GM12878 (cell line): Measurements from ENCODE around the gene CES4A. TPM values are rescaled to one million over a fixed set of nuclear protein-coding genes. Genes with fewer than 3 reads are reported as not detected.
"Not testable (repeated sequence)": the region's sequence is repeated elsewhere in the genome, so short reads cannot be mapped to it uniquely, and the experiment has no call there.

ENCODE experiments used
- ATAC-seq: fragments of 200-7000 bp; cut with Tn5 transposase; 3 replicates; pipeline ENCODE4 v1.9.1; 2020; ENCODE audit warnings: mild to moderate bottlenecking, moderate library complexity
- BruUV-seq: library from RNA; stranded (reverse); fragments of 400-500 nt; replicated peaks from 2 replicates; lab custom pipeline; 2021; lab: Mats Ljungman, UMichigan
- CTCF ChIA-PET: fragments of 300-600 bp; sonication (Branson Sonifier 250); formaldehyde crosslinking; extraction: SDS; loops from one replicate; lab custom pipeline; 2021; ENCODE audit warnings: inconsistent platforms; lab: Yijun Ruan, JAX
- POLR2A ChIA-PET: fragments of 350-600 bp; formaldehyde crosslinking; extraction: SDS; loops from one replicate; lab custom pipeline; 2021; ENCODE audit warnings: inconsistent platforms; lab: Charles Lee
- RAD21 ChIA-PET: fragments of 300-600 bp; sonication (Branson Sonifier 250); formaldehyde crosslinking; loops from one replicate; lab custom pipeline; 2023; ENCODE audit warnings: antibody characterized with exemption; ENCODE audit not compliant: unreplicated experiment; lab: Charles Lee
- SMC1A ChIA-PET: fragments of 300-600 bp; sonication (Branson Sonifier 250); formaldehyde crosslinking; loops from one replicate; lab custom pipeline; 2023; ENCODE audit not compliant: unreplicated experiment, uncharacterized antibody; lab: Charles Lee
- DNase-seq: peaks from one replicate; pipeline ENCODE4 v3.0.0-alpha.2; 2011; ENCODE audit warnings: low read depth, low spot score
- FAIRE-seq: peaks from 3 replicates; lab custom pipeline; 2011; peaks lifted over from hg19 to GRCh38; lab: Jason Lieb, UNC
- H2AFZ ChIP-seq: 2 replicates; pipeline ENCODE4 v1.6.0; 2011; ENCODE audit warnings: low read depth, low read length, control low read depth; ENCODE audit not compliant: control insufficient read depth
- H3K27ac ChIP-seq: 2 replicates; pipeline ENCODE4 v1.5.1; 2011; ENCODE audit warnings: control low read depth; ENCODE audit not compliant: control insufficient read depth, insufficient read depth
- H3K27me3 ChIP-seq, 2 experiments: replicated peaks in 1 of 2; 2 replicates each; pipeline versions ENCODE4 v1.6.0 to v1.6.1; 2011; ENCODE audit warnings: low read length in 1 of 2; ENCODE audit not compliant: control insufficient read depth in 2 of 2, insufficient read depth in 2 of 2
- H3K36me3 ChIP-seq, 2 experiments: 2 replicates each; pipeline ENCODE4 v1.5.1; 2011; ENCODE audit warnings: low read length in 1 of 2; ENCODE audit not compliant: control insufficient read depth in 2 of 2, insufficient read depth in 2 of 2
- H3K4me1 ChIP-seq: 2 replicates; pipeline ENCODE4 v1.6.1; 2011; ENCODE audit warnings: mild to moderate bottlenecking, low read length, moderate library complexity, mixed read lengths; ENCODE audit not compliant: control insufficient read depth, insufficient read depth
- H3K4me2 ChIP-seq: 2 replicates; pipeline ENCODE4 v1.6.0; 2011; ENCODE audit warnings: control low read depth; ENCODE audit not compliant: control insufficient read depth, insufficient read depth
- H3K4me3 ChIP-seq: fragments of 200-600 bp; sonication (generic); 2 replicates; pipeline ENCODE4 v1.5.1; 2016
- H3K79me2 ChIP-seq: 2 replicates; pipeline ENCODE4 v1.6.0; 2011; ENCODE audit warnings: low read length; ENCODE audit not compliant: control insufficient read depth, insufficient read depth
- H3K9ac ChIP-seq: 2 replicates; pipeline ENCODE4 v1.8.0; 2011; ENCODE audit warnings: low read length, control low read depth, mixed read lengths; ENCODE audit not compliant: control insufficient read depth, insufficient read depth
- H3K9me3 ChIP-seq: replicated peaks from 3 replicates; pipeline ENCODE4 v1.5.1; 2011; ENCODE audit warnings: mild to moderate bottlenecking, low read length; ENCODE audit not compliant: control insufficient read depth, insufficient read depth
- H4K20me1 ChIP-seq: 2 replicates; pipeline ENCODE4 v1.6.0; 2011; ENCODE audit not compliant: control insufficient read depth, insufficient read depth
- CHD1 ChIP-seq: IDR thresholded peaks from 2 replicates; pipeline ENCODE4 v1.6.1; 2012; ENCODE audit warnings: low read depth, low read length, improper control_type of control experiment
- IRF4 ChIP-seq: IDR thresholded peaks from 2 replicates; pipeline ENCODE4 v1.6.1; 2011; ENCODE audit warnings: low read depth, low read length
- NFYA ChIP-seq: IDR thresholded peaks from 2 replicates; pipeline ENCODE4 v1.6.1; 2011; ENCODE audit warnings: low read depth, mild to moderate bottlenecking, low read length, improper control_type of control experiment, borderline replicate concordance
- NR2F1 ChIP-seq: fragments of 450-650 bp; conservative IDR thresholded peaks from 2 replicates; pipeline ENCODE4 v1.6.1; 2017; ENCODE audit warnings: mild to moderate bottlenecking
- POLR2A ChIP-seq: IDR thresholded peaks from 2 replicates; pipeline ENCODE4 v1.6.1; 2011; ENCODE audit warnings: low read depth, mild to moderate bottlenecking, low read length
- POLR2AphosphoS5 ChIP-seq: IDR thresholded peaks from 2 replicates; pipeline ENCODE4 v1.6.1; 2011; ENCODE audit warnings: mild to moderate bottlenecking, low read length, inconsistent platforms
- RUNX3 ChIP-seq: IDR thresholded peaks from 2 replicates; pipeline ENCODE4 v1.6.1; 2012; ENCODE audit warnings: low read length, inconsistent platforms
- SP1 ChIP-seq: IDR thresholded peaks from one replicate; pipeline ENCODE4 v1.6.1; 2011; ENCODE audit warnings: low read depth, low read length
- ZNF24 ChIP-seq: fragments of 450-650 bp; IDR thresholded peaks from 2 replicates; pipeline ENCODE4 v1.6.1; 2017; ENCODE audit warnings: antibody characterized with exemption, mild to moderate bottlenecking
- ZNF384 ChIP-seq: IDR thresholded peaks from 2 replicates; pipeline ENCODE4 v1.6.1; 2012; ENCODE audit warnings: low read depth, mild to moderate bottlenecking, low read length, improper control_type of control experiment, borderline replicate concordance
- ZZZ3 ChIP-seq: IDR thresholded peaks from 2 replicates; pipeline ENCODE4 v1.6.1; 2011; ENCODE audit warnings: low read depth; ENCODE audit not compliant: control insufficient read depth, insufficient read length
- whole genome bisulfite sequencing: methylation state at CpG from one replicate; pipeline ENCODE4 v1.1.6; 2016; ENCODE audit warnings: low lambda C conversion rate; ENCODE audit not compliant: insufficient replicate concordance, insufficient coverage; ENCODE audit errors: missing lambda C conversion rate; 5-methylcytosine and 5-hydroxymethylcytosine counted together
- in situ Hi-C: fragments of 300-500 bp; cut with MboI; formaldehyde crosslinking; loops from 9 replicates; pipeline ENCODE4 v1.14.3; 2018; ENCODE audit warnings: mixed read lengths
- intact Hi-C: fragments of 100-400 bp; cut with micrococcal nuclease; formaldehyde crosslinking; loops from one replicate; pipeline ENCODE4 v1.14.2; 2022; ENCODE audit not compliant: unreplicated experiment
- polyA plus RNA-seq, 11 experiments: library from polyadenylated mRNA; depleted of rRNA in 4 of 11; unstranded in 6 of 11; stranded (reverse) in 5 of 11; fragments of >200 nt; fragmentation: Nextera tagmentation in 4 of 11; fragmentation: Illumina TruSeq in 1 of 11; extraction: Ambion mirVana in 4 of 11; extraction: Trizol in 1 of 11; gene quantifications; 1 replicate in 1 of 11; 2 replicates in 10 of 11; pipeline versions ENCODE4 v1.2.1 to v1.2.3, GENCODE V29; 2011 to 2016; ENCODE audit warnings: inconsistent platforms in 2 of 11, missing spikeins in 2 of 11, low read depth in 1 of 11
- total RNA-seq, 4 experiments: library from RNA; depleted of rRNA in 3 of 4; stranded (reverse); fragments of >200 nt in 3 of 4; fragmentation: Illumina TruSeq in 1 of 4; extraction: Trizol in 1 of 4; gene quantifications; 2 replicates each; pipeline versions ENCODE4 v1.2.1 to v1.2.3, GENCODE V29; 2013 to 2021
- TF ChIP-seq, protein P1 (sequence below): fragments of 150-350 bp; IDR thresholded peaks from 2 replicates; pipeline ENCODE4 v1.6.1; 2014; ENCODE audit warnings: mild to moderate bottlenecking, low read depth, low read length

The CES4A gene
- total and polyA plus RNA-seq, 10 of the 15 experiments (the other 5 are each of a cell fraction or from before 2014, with no cell fraction given): 0.05 to 5.0 (median 2.1) TPM

DNA sequence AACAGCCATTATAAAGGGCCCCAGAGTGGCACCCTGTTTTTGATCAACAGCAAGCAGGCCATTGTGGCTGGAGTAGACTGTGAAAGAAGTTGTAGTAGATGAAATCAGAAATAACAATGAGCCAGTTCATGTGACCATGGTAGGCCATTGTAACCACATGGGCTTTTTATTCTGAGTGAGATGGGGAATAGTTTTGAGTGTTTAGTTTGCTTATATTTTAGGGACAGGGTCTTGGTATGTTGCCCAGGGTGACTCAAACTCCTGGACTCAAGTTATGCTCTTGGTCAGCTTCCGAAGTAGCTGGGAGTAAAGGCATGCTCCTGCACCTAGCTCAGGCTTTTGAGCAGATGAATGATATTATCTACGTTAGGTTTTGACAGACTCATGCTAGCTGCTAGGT lies 52.5 kb downstream of the CES4A start:
- 67% methylated on average over 2 of the region's 2 CpGs for WGBS
- Histone ChIP-seq H3K27me3 (no peaks in the 10 kb centered on the region), H3K4me1 (peaks cover 21% of the 10 kb centered on the region), H3K79me2 (peaks cover 48% of the 10 kb centered on the region), H3K9ac (no peak overlapping the region), H3K9me3 (no peaks in the 10 kb centered on the region), H3K36me3 (peaks cover 3 to 13% of the 10 kb centered on the region in 2 experiments), H4K20me1 (no peaks in the 10 kb centered on the region), H3K27ac (peak overlapping the region; percentile 26; the same call in 1 of the 2 replicates), H3K4me3 (no peak overlapping the region), H2AFZ (no peak overlapping the region), H3K4me2 (no peak overlapping the region)
- TF ChIP-seq ZNF24 (no peak), POLR2A (no peak), SP1 (no peak), IRF4 (no peak), NR2F1 (no peak), POLR2AphosphoS5 (0 out of 2 replicates have a peak, but pooled peaks have one; percentile 30), ZNF384 (no peak), ZZZ3 (no peak), RUNX3 (peak; percentile 42; the same call in 1 of the 2 replicates), NFYA (no peak), CHD1 (no peak)
- TF ChIP-seq, protein P1, sequence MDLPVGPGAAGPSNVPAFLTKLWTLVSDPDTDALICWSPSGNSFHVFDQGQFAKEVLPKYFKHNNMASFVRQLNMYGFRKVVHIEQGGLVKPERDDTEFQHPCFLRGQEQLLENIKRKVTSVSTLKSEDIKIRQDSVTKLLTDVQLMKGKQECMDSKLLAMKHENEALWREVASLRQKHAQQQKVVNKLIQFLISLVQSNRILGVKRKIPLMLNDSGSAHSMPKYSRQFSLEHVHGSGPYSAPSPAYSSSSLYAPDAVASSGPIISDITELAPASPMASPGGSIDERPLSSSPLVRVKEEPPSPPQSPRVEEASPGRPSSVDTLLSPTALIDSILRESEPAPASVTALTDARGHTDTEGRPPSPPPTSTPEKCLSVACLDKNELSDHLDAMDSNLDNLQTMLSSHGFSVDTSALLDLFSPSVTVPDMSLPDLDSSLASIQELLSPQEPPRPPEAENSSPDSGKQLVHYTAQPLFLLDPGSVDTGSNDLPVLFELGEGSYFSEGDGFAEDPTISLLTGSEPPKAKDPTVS: no peak
- POLR2A ChIA-PET: interaction anchor here (0.6 to 1.2 kb wide), 5 partner anchors 11 to 118 kb away, joined by 3 to 4 read pairs (median 3); no protein-coding TSS in a partner anchor
- ATAC-seq (no peak; the same call in 2 of the 3 replicates), FAIRE-seq (no peak), DNase-seq (no peak)
- in situ Hi-C loops (loop anchor here (25.0 kb wide), 1 partner anchor 504 kb away; no protein-coding TSS in a partner anchor), intact Hi-C loops (no loop called here)
- SMC1A ChIA-PET: interaction anchor here (1.2 to 1.3 kb wide), 2 partner anchors 23 to 60 kb away, joined by 3 to 5 read pairs; no protein-coding TSS in a partner anchor
- BruUV-seq: no TSS peak
- RAD21 ChIA-PET: interaction anchor here (0.6 to 1.7 kb wide), 2 partner anchors 9 to 10 kb away, joined by 3 to 4 read pairs; no protein-coding TSS in a partner anchor
- CTCF ChIA-PET: no interaction called here

DNA sequence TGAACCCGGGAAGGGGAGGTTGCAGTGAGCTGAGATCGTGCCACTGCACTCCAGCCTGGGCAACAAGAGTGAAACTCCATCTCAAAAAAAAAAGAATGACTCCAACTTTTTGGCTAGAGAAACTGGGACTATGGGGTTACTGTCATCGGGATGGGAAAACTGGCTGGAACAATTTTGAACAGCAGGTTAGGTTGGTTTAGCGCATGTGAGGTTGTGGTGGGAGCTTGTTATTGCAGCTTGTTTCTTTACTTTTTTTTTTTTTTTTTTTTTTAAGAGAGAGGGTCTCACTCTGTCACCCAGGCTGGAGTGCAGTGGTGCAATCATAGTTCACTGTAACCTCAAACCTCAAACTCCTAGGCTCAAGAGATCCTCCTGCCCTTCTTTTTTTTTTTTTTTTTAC lies 53.1 kb downstream of the CES4A start:
- CTCF ChIA-PET, H3K27me3 ChIP-seq, H2AFZ ChIP-seq, H3K9me3 ChIP-seq, intact Hi-C loops, H3K27ac ChIP-seq, ATAC-seq, H3K4me3 ChIP-seq, DNase-seq, FAIRE-seq, H3K9ac ChIP-seq, H3K4me2 ChIP-seq, H4K20me1 ChIP-seq, BruUV-seq: not testable (repeated sequence)
- POLR2A ChIA-PET: interaction anchor here (0.6 to 1.2 kb wide), 5 partner anchors 11 to 1634 kb away, joined by 3 to 5 read pairs (median 3); no protein-coding TSS in a partner anchor
- Histone ChIP-seq H3K36me3 (peaks cover 3 to 17% of the 10 kb centered on the region in 2 experiments), H3K4me1 (peaks cover 21% of the 10 kb centered on the region), H3K79me2 (peaks cover 42% of the 10 kb centered on the region)
- WGBS: 100% methylated on average over 3 of the region's 4 CpGs
- RAD21 ChIA-PET: interaction anchor here (1.7 kb wide), 1 partner anchor 9 kb away, joined by 4 read pairs; no protein-coding TSS in a partner anchor
- SMC1A ChIA-PET: interaction anchor here (1.2 to 1.3 kb wide), 2 partner anchors 24 to 60 kb away, joined by 3 to 5 read pairs; no protein-coding TSS in a partner anchor
- in situ Hi-C loops: loop anchor here (25.0 kb wide), 1 partner anchor 504 kb away; no protein-coding TSS in a partner anchor
